Bronchial epithelial cell (primary cell): ENCODE measurements around the gene PLEKHG2. TPM values are rescaled to one million over a fixed set of nuclear protein-coding genes. Genes with fewer than 3 reads are reported as not detected.

Experiments used
- DNase-seq: peaks from one replicate; pipeline ENCODE4 v3.0.0-alpha.2; 2010; ENCODE audit warnings: low read depth
- FAIRE-seq: peaks from 2 replicates; lab custom pipeline; 2011; peaks lifted over from hg19 to GRCh38; lab: Jason Lieb, UNC
- H3K27me3 ChIP-seq: 2 replicates; pipeline ENCODE4 v1.5.1; 2011; ENCODE audit warnings: low read length; ENCODE audit not compliant: control insufficient read depth, insufficient read depth
- H3K36me3 ChIP-seq: 2 replicates; pipeline ENCODE4 v1.5.1; 2011; ENCODE audit warnings: low read length; ENCODE audit not compliant: control insufficient read depth, insufficient read depth
- H3K4me3 ChIP-seq: 2 replicates; pipeline ENCODE4 v1.5.1; 2011; ENCODE audit warnings: mild to moderate bottlenecking, low read depth, low read length, control low read depth
- CTCF ChIP-seq: IDR thresholded peaks from 2 replicates; pipeline ENCODE4 v1.5.1; 2011; ENCODE audit warnings: mild to moderate bottlenecking, moderate library complexity, low read length, control low read depth, inconsistent platforms; ENCODE audit not compliant: insufficient read depth, severe bottlenecking
- total RNA-seq: library from RNA; depleted of rRNA; stranded (reverse); fragments of >200 nt; gene quantifications from 2 replicates; pipeline ENCODE4 v1.2.1, GENCODE V29; 2014

PLEKHG2 gene
- total RNA-seq, 1 donor from 2014 or later: 5.3 TPM

- Histone ChIP-seq H3K36me3 (peaks cover 49% of the 10 kb centered on the region), H3K4me3 (no peak overlapping the region), H3K27me3 (no peaks in the 10 kb centered on the region)
- DNase-seq: no peak
- no peak for TF ChIP-seq CTCF
- no peak for FAIRE-seq
These were observed 32.5 kb upstream of the PLEKHG2 start for GRCh38 chr19:39379865-39380396.

- TF ChIP-seq CTCF: no peak
- DNase-seq (no peak), FAIRE-seq (no peak)
- Histone ChIP-seq H3K27me3 (no peaks in the 10 kb centered on the region), H3K36me3 (peaks cover 49% of the 10 kb centered on the region), H3K4me3 (no peak overlapping the region)
These were observed 31.7 kb upstream of the PLEKHG2 start for GRCh38 chr19:39380521-39381502.

GRCh38 chr19:39381910-39382611 lies 30.4 kb upstream of the PLEKHG2 start:
- DNase-seq (peak; percentile 72), FAIRE-seq (peak; percentile 86)
- TF ChIP-seq CTCF: no peak
- H3K27me3 ChIP-seq: no peaks in the 10 kb centered on the region
- H3K36me3 ChIP-seq: peaks cover 45% of the 10 kb centered on the region
- no peak overlapping the region for H3K4me3 ChIP-seq

- TF ChIP-seq CTCF: no peak
- FAIRE-seq: no peak
- DNase-seq: no peak
- H3K36me3 ChIP-seq: peaks cover 45% of the 10 kb centered on the region
- H3K27me3 ChIP-seq: no peaks in the 10 kb centered on the region
- H3K4me3 ChIP-seq: no peak overlapping the region
These were observed 29.3 kb upstream of the PLEKHG2 start for GRCh38 chr19:39382991-39383828.

GRCh38 chr19:39384839-39385568 lies 27.5 kb upstream of the PLEKHG2 start:
- H3K4me3 ChIP-seq: no peak overlapping the region
- H3K36me3 ChIP-seq: peaks cover 50% of the 10 kb centered on the region
- no peak for FAIRE-seq
- no peaks in the 10 kb centered on the region for H3K27me3 ChIP-seq
- no peak for DNase-seq
- TF ChIP-seq CTCF: no peak
